D721Med (cell line): Measurements from ENCODE around the gene PTPN14.

ENCODE experiments used
- DNase-seq: peaks from one replicate; pipeline ENCODE4 v3.0.0; 2011; ENCODE audit warnings: low spot score; ENCODE audit not compliant: insufficient read length
- FAIRE-seq: peaks from 2 replicates; lab custom pipeline; 2011; peaks lifted over from hg19 to GRCh38; lab: Jason Lieb, UNC
- TF ChIP-seq, protein P1 (sequence below): IDR thresholded peaks from 2 replicates; pipeline ENCODE4 v1.5.1; 2012; ENCODE audit warnings: mild to moderate bottlenecking, control low read depth; ENCODE audit not compliant: insufficient read depth; ENCODE audit errors: missing control alignments

The PTPN14 gene

DNA sequence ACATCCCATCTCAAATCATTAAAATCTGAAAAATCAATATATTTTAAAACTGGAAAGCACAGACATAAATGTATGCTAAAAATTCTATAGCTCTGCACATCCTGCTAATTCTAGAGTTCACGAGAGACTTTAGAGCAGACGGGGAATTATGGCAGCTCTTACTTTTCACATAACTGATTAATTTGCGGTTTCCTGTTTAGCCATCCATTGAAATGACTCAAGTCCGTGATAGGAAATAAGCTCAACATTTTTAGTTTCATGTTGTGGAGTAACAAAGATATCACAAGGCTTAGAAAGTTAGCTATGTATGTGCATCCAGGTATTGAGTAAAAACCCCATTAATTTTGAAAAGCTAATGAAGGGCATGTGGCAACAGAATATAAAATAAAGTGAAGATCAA is 147.2 kb downstream of the PTPN14 start:
- no peak for FAIRE-seq

DNA sequence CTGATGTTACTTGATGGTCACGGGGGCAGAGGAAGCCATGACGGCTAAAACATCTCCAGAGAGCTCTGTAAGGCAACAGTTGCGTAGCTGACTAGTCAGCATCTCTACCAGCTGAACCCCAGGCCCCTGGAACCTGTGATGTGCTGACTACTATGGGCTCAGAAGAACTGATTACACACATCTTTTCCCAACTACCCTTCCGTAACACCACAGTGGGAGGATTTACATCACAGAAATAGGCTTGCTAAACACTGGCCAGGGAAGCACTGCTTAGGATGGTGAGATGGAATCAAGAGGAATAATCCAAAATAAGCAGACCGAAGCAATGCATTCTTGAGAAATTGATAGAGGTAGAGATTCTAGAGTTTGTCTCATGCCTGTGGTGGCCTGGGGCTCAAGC is 148.0 kb downstream of the PTPN14 start:
- DNase-seq = no peak
- TF ChIP-seq, protein P1, sequence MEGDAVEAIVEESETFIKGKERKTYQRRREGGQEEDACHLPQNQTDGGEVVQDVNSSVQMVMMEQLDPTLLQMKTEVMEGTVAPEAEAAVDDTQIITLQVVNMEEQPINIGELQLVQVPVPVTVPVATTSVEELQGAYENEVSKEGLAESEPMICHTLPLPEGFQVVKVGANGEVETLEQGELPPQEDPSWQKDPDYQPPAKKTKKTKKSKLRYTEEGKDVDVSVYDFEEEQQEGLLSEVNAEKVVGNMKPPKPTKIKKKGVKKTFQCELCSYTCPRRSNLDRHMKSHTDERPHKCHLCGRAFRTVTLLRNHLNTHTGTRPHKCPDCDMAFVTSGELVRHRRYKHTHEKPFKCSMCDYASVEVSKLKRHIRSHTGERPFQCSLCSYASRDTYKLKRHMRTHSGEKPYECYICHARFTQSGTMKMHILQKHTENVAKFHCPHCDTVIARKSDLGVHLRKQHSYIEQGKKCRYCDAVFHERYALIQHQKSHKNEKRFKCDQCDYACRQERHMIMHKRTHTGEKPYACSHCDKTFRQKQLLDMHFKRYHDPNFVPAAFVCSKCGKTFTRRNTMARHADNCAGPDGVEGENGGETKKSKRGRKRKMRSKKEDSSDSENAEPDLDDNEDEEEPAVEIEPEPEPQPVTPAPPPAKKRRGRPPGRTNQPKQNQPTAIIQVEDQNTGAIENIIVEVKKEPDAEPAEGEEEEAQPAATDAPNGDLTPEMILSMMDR = no peak
- no peak for FAIRE-seq

More for the DNA sequence above, 147.2 kb downstream of the PTPN14 start:
- TF ChIP-seq, protein P1 = no peak
- no peak for DNase-seq

DNA sequence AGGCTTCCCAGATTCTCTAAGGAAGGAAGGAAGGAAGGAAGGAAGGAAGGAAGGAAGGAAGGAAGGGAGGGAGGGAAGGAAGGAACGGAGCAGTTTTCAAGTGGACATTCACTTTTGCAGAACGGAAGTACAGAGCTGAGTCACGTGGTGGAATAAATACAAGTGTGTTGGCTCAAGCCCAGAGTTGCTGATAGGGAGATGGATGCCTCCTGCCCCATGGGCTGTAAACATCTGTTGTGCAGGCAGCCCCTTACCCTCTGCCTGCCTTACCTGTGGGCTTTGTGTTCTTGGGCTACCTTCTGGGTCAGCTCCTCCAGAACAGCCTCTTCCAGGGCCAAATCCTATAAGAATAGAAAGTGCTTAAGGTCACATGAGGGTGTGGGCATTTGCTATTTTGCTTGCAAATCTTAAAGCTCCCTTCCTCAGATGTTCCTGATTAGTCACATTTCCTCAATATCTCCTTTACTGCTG is 148.8 kb downstream of the PTPN14 start:
- no peak for FAIRE-seq
- TF ChIP-seq, protein P1 = no peak
- DNase-seq = no peak

DNA sequence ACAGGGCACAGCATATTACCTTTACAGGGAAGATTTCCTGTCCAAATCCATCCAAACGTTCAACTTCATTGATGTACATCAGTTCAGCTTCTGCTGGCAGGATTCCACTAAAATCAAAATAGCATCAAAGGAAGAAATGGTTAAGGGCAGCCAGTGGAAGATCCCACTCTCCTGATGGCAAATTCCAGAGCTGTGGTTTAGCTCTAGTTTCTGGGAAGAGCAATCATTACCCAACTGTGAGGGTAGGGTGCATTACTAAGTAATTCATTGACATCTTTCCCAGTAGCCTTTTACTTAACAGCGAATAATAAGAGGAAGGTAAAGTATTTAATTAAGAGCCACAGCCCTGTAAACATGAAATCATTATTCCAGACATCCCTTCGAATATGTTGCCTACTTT is 149.7 kb downstream of the PTPN14 start:
- FAIRE-seq (no peak), DNase-seq (no peak)
- TF ChIP-seq, protein P1 = no peak

DNA sequence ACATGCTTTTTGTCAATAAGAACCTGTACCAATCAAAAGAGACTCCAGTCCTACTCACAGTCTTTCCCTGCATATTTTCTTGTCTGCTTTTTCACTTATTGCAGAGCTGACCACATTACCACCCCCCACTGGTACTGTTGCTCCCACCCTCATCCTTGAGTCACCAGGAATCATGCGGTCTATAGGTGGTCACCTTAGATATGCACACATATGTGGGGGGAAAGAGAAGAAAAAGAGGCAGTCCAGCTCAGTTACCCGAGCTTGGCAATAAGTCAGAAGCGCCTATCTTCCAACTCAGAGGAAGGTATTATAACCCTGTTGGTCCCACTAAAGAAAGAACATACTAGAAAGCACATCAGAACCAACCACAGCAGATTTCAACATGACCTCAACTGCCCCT is 151.3 kb downstream of the PTPN14 start:
- no peak for DNase-seq
- TF ChIP-seq, protein P1 = no peak
- no peak for FAIRE-seq

DNA sequence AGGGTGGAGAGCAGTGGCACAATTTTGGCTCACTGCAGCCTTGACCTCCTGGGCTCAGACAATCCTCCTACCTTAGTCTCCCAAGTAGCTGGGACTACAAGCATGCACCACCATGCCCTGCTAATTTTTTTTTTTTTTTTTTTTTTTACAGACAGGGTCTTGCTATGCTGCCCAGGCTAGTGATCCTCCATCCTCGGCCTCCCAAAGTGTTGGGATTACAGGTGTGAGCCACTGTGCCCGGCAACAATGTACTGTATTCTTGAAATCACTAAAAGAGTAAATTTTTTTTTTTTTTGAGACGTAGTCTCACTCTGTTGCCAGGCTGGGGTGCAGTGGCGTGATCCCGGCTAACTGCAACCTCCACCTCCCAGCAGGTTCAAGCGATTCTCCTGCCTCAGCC is 152.9 kb downstream of the PTPN14 start:
- DNase-seq = no peak
- FAIRE-seq = no peak
- TF ChIP-seq, protein P1 = no peak

DNA sequence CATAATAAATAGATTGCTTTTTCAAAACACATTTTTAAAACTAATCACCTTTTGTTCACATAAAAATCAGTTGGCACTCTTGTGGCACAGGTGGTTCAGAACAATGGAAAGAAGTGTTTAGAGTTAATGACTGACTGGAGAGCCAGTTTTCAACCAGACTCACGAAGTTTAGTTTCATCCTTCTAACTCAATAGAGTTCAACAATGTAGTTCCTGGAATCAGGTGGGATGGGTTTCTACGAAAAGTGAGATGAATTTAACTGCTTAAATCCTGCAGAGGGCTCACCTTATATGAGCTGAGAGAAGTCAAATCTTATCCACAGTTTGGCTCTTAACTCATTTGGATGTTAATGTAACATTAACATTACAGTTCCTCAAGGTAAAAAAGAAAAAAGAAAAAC is 153.9 kb downstream of the PTPN14 start:
- no peak for DNase-seq
- TF ChIP-seq, protein P1 = no peak
- FAIRE-seq = peak; percentile 72
